Omental fat pad (tissue), 4 donors: ENCODE measurements around the gene ANKRD52. TPM values are rescaled to one million over a fixed set of nuclear protein-coding genes. Genes with fewer than 3 reads are reported as not detected.

Source experiments
- ATAC-seq: fragments of 150-250 bp; one replicate; pipeline ENCODE4 v1.9.1; 2016; ENCODE audit warnings: mild to moderate bottlenecking, moderate library complexity; ENCODE audit not compliant: low FRiP score
- DNase-seq: peaks from one replicate; pipeline ENCODE4 v3.0.0-alpha.2; 2019; ENCODE audit warnings: low spot score
- total RNA-seq, 4 donors: library from RNA; depleted of rRNA; stranded (reverse); fragments of >200 nt; gene quantifications; one replicate each; pipeline ENCODE4 v1.1.0, GENCODE V29; 2016
- TF ChIP-seq, protein P1 (sequence below), 3 donors: fragments of 450-650 bp; IDR thresholded peaks; one replicate each; pipeline ENCODE4 v1.5.1; 2016 to 2017; ENCODE audit warnings: antibody characterized with exemption in 3 of 3, mild to moderate bottlenecking in 3 of 3, moderate library complexity in 2 of 3

ANKRD52 gene
- total RNA-seq, 4 donors from 2014 or later: 13.6 to 19.2 (median 16.8) TPM

GRCh38 chr12:56260921-56261320, 2.7 kb upstream of the ANKRD52 start:
- TF ChIP-seq, protein P1, sequence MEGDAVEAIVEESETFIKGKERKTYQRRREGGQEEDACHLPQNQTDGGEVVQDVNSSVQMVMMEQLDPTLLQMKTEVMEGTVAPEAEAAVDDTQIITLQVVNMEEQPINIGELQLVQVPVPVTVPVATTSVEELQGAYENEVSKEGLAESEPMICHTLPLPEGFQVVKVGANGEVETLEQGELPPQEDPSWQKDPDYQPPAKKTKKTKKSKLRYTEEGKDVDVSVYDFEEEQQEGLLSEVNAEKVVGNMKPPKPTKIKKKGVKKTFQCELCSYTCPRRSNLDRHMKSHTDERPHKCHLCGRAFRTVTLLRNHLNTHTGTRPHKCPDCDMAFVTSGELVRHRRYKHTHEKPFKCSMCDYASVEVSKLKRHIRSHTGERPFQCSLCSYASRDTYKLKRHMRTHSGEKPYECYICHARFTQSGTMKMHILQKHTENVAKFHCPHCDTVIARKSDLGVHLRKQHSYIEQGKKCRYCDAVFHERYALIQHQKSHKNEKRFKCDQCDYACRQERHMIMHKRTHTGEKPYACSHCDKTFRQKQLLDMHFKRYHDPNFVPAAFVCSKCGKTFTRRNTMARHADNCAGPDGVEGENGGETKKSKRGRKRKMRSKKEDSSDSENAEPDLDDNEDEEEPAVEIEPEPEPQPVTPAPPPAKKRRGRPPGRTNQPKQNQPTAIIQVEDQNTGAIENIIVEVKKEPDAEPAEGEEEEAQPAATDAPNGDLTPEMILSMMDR (IDR thresholded peaks at IDR 0.05): no peak
- no peak for DNase-seq
- no peak for ATAC-seq

GRCh38 chr12:56260380-56260779, 2.2 kb upstream of the ANKRD52 start:
- ATAC-seq: no peak
- DNase-seq: no peak
- TF ChIP-seq, protein P1 (IDR thresholded peaks at IDR 0.05): no peak

DNA sequence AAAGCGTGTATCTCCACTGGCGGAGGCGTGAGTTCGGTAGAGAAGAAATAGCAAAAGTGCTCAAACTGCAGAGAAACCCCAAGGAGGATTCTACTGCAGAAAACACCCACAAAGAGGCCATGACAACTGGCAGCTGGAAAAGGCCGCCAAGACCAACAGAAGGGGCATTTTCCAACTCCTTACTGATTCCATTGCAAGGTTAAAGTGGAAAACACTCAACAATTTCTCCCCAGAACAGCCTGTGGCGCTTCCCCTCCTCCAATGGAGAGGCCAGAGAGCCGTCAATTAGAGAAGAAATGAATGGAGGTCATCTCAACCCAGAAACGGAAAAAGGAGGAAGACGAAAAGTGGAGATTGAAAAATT, 618 bp upstream of the ANKRD52 start:
- DNase-seq: no peak
- ATAC-seq: no peak
- TF ChIP-seq, protein P1 (IDR thresholded peaks at IDR 0.05): no peak

GRCh38 chr12:56257491-56258067, 605 bp downstream of the ANKRD52 start:
- ATAC-seq (no peak), DNase-seq (no peak)
- TF ChIP-seq, protein P1 (IDR thresholded peaks at IDR 0.05): no peak

GRCh38 chr12:56257071-56257470, 1.1 kb downstream of the ANKRD52 start:
- TF ChIP-seq, protein P1 (IDR thresholded peaks at IDR 0.05): no peak
- no peak for ATAC-seq
- no peak for DNase-seq

DNA sequence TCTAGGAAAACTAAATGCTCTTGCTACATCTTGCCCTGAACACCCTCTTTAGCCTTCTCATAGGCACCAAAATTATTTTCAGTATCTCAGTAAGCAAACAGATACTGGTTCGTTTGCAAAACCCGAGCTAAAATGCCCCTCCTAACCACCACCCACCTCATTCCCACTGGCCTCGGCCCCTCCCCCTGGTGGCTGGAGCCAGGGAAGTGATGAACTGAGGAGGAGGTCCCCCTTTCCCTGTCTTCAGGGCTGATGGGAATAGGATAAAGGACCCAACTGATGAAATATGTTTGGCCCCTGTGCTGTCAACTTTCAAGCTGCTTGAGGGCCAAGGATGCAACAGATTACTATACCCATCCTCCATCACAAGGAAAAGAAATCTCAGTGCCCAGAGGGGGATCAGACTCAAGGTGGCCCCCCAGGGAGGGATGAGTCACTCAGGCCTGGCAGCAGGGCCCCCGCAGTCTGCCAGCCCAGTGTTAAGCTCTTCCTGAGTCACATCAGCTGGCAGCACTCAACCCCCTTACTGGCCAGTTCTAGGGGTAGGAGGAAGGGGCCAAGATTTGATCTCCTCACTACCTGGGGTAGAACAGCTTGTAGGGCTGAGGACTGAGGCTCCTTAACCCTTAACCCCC, 1.7 kb downstream of the ANKRD52 start:
- TF ChIP-seq, protein P1 (IDR thresholded peaks at IDR 0.05): no peak
- no peak for ATAC-seq
- no peak for DNase-seq

- no peak for ATAC-seq
- no peak for DNase-seq
- TF ChIP-seq, protein P1 (IDR thresholded peaks at IDR 0.05): no peak
Measured at GRCh38 chr12:56255671-56256070, 2.5 kb downstream of the ANKRD52 start.
